ENCODE results near the gene TPGS2. TPM values are rescaled to one million over a fixed set of nuclear protein-coding genes. Genes with fewer than 3 reads are reported as not detected.

The TPGS2 gene
- polyA plus RNA-seq, 1 of the 3 experiments (the other 2 are of a cell fraction), result 235 TPM

DNA sequence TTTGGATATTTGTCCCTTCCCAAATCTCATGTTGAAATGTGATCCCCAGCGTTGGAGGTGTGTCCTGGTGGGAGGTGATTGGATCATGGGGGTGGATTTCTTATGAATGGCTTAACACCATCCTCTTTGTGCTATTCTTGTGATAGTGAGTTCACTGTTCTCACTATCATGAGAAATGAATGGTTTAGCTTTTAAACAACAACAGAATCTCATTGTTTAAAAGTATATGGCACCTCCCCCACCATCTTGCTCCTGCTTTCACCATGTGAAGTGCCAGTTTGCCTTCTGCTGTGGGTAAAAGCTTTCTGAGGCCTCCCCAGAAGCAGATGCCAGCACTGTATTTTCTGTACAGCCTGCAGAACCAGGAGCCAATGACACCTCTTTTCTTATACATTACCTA lies 38.3 kb upstream of the TPGS2 start:
- H3K9me2 ChIP-seq, result 0 out of 2 replicates have a peak, but pooled peaks cover 3% of the 10 kb centered on the region
- H3K36me3 ChIP-seq (replicated peaks in 1 of 2; ENCODE audit: control insufficient read depth in 1 of 2, insufficient read depth in 2 of 2, low read length in 1 of 2), result peaks cover 0 to 12% of the 10 kb centered on the region in 2 experiments
- H3K27me3 ChIP-seq (ENCODE audit: insufficient read depth), result no peaks in the 10 kb centered on the region
- H4K20me1 ChIP-seq (ENCODE audit: insufficient read depth), result no peaks in the 10 kb centered on the region
- no peak overlapping the region for H3K27ac ChIP-seq (ENCODE audit: low read depth in 2 of 2, low read length in 1 of 2)
- H3K79me2 ChIP-seq (ENCODE audit: insufficient read depth), result no peaks in the 10 kb centered on the region
- no peak overlapping the region for H3K4me3 ChIP-seq (ENCODE audit: low read depth in 2 of 2, low read length in 1 of 2)
- no peak overlapping the region for H3K4me2 ChIP-seq
- H3K9me3 ChIP-seq, result no peaks in the 10 kb centered on the region
- DNase-seq, result no peak
- no peak overlapping the region for H2AFZ ChIP-seq (ENCODE audit: low read depth)
- ChIA-PET POLR2A (no interaction called here), CTCF (interaction anchor here (1.1 kb wide), 1 partner anchor 57 kb away, joined by 3 read pairs; no protein-coding TSS in a partner anchor)
- no peak for TF ChIP-seq GATA2 (CRISPR knock-in tag; IDR thresholded peaks at IDR 0.05)
- TF ChIP-seq GABPA (IDR thresholded peaks at IDR 0.05; ENCODE audit: low read depth), result no peak
- TF ChIP-seq TEAD4 (IDR thresholded peaks at IDR 0.05; ENCODE audit: borderline replicate concordance, insufficient read depth), result no peak
- TF ChIP-seq SIN3A (IDR thresholded peaks at IDR 0.05; ENCODE audit: borderline replicate concordance, low read depth, low read length), result no peak
- WGBS (ENCODE audit: low lambda C conversion rate), result 80% methylated on average over 1 of the region's 1 CpG
- H3K9ac ChIP-seq, result no peak overlapping the region
- no peaks in the 10 kb centered on the region; a peak in 2 of 4 replicates for H3K4me1 ChIP-seq (ENCODE audit: control insufficient read depth in 1 of 2, insufficient read depth in 2 of 2, low read depth in 1 of 2, low read length in 1 of 2)
- H3F3A ChIP-seq (replicated peaks; ENCODE audit: insufficient read depth), result peaks cover 6% of the 10 kb centered on the region

DNA sequence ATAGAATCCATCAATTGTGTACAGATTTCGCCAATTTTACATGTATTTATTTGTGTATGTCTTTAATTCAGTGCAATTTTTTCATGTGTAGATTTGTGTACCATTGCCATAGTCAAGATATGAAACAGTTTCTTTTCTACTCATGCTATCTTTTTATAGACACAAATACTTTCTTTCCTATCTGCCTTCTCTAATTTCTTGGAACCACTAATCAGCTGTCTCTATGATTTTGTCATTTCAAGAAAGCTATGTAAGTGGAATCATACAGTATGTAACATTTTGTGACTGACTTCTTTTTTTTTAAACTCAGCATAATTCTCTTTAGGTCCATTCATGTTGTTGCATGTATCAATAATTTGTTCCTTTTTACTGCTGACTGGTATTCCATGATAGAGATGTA lies 33.4 kb upstream of the TPGS2 start:
- no peak overlapping the region for H3K9ac ChIP-seq
- no peaks in the 10 kb centered on the region for H4K20me1 ChIP-seq (ENCODE audit: insufficient read depth)
- no peak overlapping the region for H3K4me2 ChIP-seq
- ChIA-PET POLR2A (no interaction called here), CTCF (no interaction called here)
- H3K79me2 ChIP-seq (ENCODE audit: insufficient read depth), result no peaks in the 10 kb centered on the region
- no peaks in the 10 kb centered on the region for H3K27me3 ChIP-seq (ENCODE audit: insufficient read depth)
- TF ChIP-seq, protein P1, sequence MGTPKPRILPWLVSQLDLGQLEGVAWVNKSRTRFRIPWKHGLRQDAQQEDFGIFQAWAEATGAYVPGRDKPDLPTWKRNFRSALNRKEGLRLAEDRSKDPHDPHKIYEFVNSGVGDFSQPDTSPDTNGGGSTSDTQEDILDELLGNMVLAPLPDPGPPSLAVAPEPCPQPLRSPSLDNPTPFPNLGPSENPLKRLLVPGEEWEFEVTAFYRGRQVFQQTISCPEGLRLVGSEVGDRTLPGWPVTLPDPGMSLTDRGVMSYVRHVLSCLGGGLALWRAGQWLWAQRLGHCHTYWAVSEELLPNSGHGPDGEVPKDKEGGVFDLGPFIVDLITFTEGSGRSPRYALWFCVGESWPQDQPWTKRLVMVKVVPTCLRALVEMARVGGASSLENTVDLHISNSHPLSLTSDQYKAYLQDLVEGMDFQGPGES (IDR thresholded peaks at IDR 0.05; ENCODE audit: low read depth, low read length), result no peak
- no peaks in the 10 kb centered on the region for H3K9me3 ChIP-seq
- peaks cover 6% of the 10 kb centered on the region for H3F3A ChIP-seq (replicated peaks; ENCODE audit: insufficient read depth)
- no peak overlapping the region for H2AFZ ChIP-seq (ENCODE audit: low read depth)
- no peak overlapping the region for H3K27ac ChIP-seq (ENCODE audit: low read depth in 2 of 2, low read length in 1 of 2)
- H3K4me3 ChIP-seq (ENCODE audit: low read depth in 2 of 2, low read length in 1 of 2), result no peak overlapping the region
- H3K9me2 ChIP-seq, result 0 out of 2 replicates have a peak, but pooled peaks cover 3% of the 10 kb centered on the region
- no peak for DNase-seq
- peaks cover 0 to 12% of the 10 kb centered on the region in 2 experiments for H3K36me3 ChIP-seq (replicated peaks in 1 of 2; ENCODE audit: control insufficient read depth in 1 of 2, insufficient read depth in 2 of 2, low read length in 1 of 2)
- WGBS (ENCODE audit: low lambda C conversion rate), result 92% methylated on average over 1 of the region's 1 CpG
- H3K4me1 ChIP-seq (ENCODE audit: control insufficient read depth in 1 of 2, insufficient read depth in 2 of 2, low read depth in 1 of 2, low read length in 1 of 2), result no peaks in the 10 kb centered on the region; a peak in 2 of 4 replicates

- Histone ChIP-seq H3K9me2 (no peaks in the 10 kb centered on the region), H3F3A (replicated peaks; ENCODE audit: insufficient read depth) (peaks cover 3% of the 10 kb centered on the region), H2AFZ (ENCODE audit: low read depth) (no peak overlapping the region), H3K9me3 (peaks cover 6% of the 10 kb centered on the region; the same call in 1 of the 2 replicates), H3K27ac (ENCODE audit: low read depth in 2 of 2, low read length in 1 of 2) (no peak overlapping the region), H3K9ac (no peak overlapping the region), H3K79me2 (ENCODE audit: insufficient read depth) (no peaks in the 10 kb centered on the region; the same call in 1 of the 2 replicates), H3K36me3 (replicated peaks in 1 of 2; ENCODE audit: control insufficient read depth in 1 of 2, insufficient read depth in 2 of 2, low read length in 1 of 2) (peaks cover 0 to 4% of the 10 kb centered on the region in 2 experiments), H3K4me2 (no peak overlapping the region), H4K20me1 (ENCODE audit: insufficient read depth) (no peaks in the 10 kb centered on the region), H3K4me1 (ENCODE audit: control insufficient read depth in 1 of 2, insufficient read depth in 2 of 2, low read depth in 1 of 2, low read length in 1 of 2) (no peaks in the 10 kb centered on the region; a peak in 1 of 4 replicates), H3K4me3 (ENCODE audit: low read depth in 2 of 2, low read length in 1 of 2) (no peak overlapping the region), H3K27me3 (ENCODE audit: insufficient read depth) (no peaks in the 10 kb centered on the region)
- 65% methylated on average over 1 of the region's 1 CpG for WGBS (ENCODE audit: low lambda C conversion rate)
- ChIA-PET CTCF (no interaction called here), POLR2A (no interaction called here)
- TF ChIP-seq, protein P2, sequence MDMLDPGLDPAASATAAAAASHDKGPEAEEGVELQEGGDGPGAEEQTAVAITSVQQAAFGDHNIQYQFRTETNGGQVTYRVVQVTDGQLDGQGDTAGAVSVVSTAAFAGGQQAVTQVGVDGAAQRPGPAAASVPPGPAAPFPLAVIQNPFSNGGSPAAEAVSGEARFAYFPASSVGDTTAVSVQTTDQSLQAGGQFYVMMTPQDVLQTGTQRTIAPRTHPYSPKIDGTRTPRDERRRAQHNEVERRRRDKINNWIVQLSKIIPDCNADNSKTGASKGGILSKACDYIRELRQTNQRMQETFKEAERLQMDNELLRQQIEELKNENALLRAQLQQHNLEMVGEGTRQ (IDR thresholded peaks at IDR 0.05; ENCODE audit: borderline replicate concordance, low read depth, low read length), result no peak
- TF ChIP-seq TEAD4 (IDR thresholded peaks at IDR 0.05; ENCODE audit: borderline replicate concordance, insufficient read depth) (no peak), RCOR1 (IDR thresholded peaks at IDR 0.05; ENCODE audit: low read length) (no peak), CTCF (IDR thresholded peaks at IDR 0.05) (no peak), EZH2phosphoT487 (IDR thresholded peaks at IDR 0.05; ENCODE audit: borderline replicate concordance, low read depth) (no peak), SMC3 (IDR thresholded peaks at IDR 0.05; ENCODE audit: low read depth, low read length) (no peak), RFX5 (IDR thresholded peaks at IDR 0.05; ENCODE audit: low read length) (no peak), TAF1 (IDR thresholded peaks at IDR 0.05; ENCODE audit: borderline replicate concordance, low read depth, low read length) (no peak), MEF2A (IDR thresholded peaks at IDR 0.05; ENCODE audit: borderline replicate concordance, low read depth) (no peak), TCF12 (IDR thresholded peaks at IDR 0.05) (no peak), EP300 (IDR thresholded peaks at IDR 0.05; ENCODE audit: borderline replicate concordance in 1 of 2, low read depth in 1 of 2, low read length in 1 of 2) (no peak)
- DNase-seq, result no peak
These were observed 28.0 kb upstream of the TPGS2 start for GRCh38 chr18:36856815-36857214.

All from SK-N-SH (cell line).